GM12864 (cell line): ENCODE measurements around the gene ICAM2.

Source experiments
- DNase-seq: peaks from one replicate; pipeline ENCODE4 v3.0.0-alpha.2; 2011; ENCODE audit warnings: low read depth
- H3K4me3 ChIP-seq: 2 replicates; pipeline ENCODE4 v1.5.1; 2011; ENCODE audit warnings: mild to moderate bottlenecking, low read depth, low read length, control low read depth
- TF ChIP-seq, protein P1 (sequence below): IDR thresholded peaks from 2 replicates; pipeline ENCODE4 v1.5.1; 2011; ENCODE audit warnings: low read depth, mild to moderate bottlenecking, moderate library complexity, low read length, control low read depth, inconsistent platforms; ENCODE audit errors: missing control alignments

Gene ICAM2

DNA sequence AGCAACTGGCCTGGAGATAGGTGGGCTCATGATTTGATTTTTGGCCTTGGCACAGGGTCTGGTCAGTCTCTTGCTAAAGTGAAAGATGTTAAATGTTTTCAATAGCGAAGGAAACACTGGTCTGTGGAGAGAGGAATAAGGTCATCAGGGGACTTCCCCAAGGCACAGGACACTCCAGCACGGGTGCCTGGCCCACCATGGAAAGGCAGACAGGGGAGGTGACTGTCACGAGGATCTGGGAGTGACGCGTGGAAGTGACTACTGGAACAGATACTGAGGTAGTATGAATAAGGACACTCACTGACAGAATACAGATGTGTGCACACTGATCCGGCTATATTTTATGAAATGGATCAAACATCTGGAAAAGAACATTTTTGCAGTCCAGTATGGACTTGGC is 16.7 kb upstream of the ICAM2 start:
- TF ChIP-seq, protein P1, sequence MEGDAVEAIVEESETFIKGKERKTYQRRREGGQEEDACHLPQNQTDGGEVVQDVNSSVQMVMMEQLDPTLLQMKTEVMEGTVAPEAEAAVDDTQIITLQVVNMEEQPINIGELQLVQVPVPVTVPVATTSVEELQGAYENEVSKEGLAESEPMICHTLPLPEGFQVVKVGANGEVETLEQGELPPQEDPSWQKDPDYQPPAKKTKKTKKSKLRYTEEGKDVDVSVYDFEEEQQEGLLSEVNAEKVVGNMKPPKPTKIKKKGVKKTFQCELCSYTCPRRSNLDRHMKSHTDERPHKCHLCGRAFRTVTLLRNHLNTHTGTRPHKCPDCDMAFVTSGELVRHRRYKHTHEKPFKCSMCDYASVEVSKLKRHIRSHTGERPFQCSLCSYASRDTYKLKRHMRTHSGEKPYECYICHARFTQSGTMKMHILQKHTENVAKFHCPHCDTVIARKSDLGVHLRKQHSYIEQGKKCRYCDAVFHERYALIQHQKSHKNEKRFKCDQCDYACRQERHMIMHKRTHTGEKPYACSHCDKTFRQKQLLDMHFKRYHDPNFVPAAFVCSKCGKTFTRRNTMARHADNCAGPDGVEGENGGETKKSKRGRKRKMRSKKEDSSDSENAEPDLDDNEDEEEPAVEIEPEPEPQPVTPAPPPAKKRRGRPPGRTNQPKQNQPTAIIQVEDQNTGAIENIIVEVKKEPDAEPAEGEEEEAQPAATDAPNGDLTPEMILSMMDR: no peak
- H3K4me3 ChIP-seq: no peak overlapping the region
- no peak for DNase-seq

DNA sequence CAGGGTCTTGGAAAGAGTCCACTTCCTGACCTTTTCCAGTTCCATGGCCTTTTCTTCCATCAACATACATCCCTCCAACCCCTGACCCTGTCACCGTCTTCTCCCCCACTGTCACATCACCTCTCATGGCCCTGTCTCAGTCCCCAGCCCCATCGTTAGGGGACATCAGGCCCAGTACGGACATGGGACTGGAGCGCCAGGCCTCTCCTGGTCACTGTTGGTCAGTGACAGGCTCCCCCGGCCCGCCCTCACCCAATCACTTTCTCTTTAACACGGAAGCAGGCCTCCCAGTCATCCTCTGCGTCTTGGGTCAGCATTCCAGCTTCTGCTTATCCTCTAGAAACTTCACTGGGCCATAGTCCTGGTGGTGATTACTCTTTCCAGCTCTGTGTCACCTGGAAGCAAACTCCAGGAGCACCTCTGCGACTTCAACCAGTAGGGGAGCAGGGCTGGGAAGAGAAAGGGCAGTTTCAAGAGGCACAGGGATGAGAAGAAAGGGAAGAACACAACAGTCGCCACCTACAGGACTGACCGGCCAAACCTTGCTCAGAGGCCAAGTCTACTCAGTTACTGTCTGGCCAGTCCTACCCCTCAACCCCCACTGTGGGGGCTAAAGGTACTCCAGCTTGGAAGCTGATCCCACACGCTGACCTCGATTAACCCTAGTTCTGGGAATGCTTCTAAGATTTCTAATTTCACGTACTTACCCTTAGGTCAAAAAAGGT is 15.9 kb upstream of the ICAM2 start:
- TF ChIP-seq, protein P1: peak; percentile 13
- DNase-seq: no peak
- no peak overlapping the region for H3K4me3 ChIP-seq

DNA sequence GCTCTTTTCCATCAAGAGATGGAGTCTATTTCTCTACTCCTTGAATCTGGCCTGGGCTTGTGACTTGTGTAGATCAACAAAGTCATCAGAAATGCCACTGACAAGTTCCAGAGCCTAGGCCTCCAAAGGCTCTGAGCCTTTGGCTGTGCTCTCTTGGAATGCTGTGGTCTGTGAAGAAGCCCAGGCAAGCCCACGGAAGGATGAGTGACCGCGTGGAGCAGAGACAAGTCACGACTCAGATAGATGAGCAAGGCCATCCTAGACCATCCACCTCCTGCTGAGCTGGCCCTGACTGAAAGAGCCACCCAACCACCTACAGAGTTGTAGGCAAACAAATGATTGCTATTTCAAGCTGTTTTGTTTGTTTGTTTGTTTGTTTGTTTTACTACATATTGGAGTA is 11.6 kb upstream of the ICAM2 start:
- TF ChIP-seq, protein P1: no peak
- H3K4me3 ChIP-seq: no peak overlapping the region
- DNase-seq: no peak

DNA sequence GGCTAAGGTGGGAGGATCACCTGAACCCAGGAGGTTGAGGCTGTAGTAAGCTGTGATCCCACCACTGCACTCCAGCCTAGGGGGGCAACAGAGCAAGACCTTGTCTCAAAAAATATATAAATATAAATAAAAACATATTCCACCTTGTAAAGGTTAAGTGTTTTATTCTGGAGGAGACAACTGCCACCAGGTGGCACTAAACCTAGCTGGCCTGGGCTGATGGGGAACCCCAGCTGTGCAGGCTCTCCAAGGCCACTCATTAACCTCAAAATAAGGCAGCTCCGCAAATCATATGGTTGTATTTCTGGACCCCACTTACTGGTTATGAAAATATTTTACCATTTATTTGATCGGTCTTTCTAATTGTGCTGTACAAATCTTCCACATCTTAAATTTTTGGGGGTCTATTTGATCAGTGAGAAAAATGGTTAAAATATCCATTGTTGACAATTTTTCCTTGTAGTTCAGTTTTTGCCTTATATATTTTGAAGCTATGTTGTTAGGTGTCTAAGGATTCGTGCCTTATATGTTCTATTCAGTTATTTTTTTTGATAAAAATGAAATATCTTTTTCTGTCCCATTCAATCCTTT is 8.5 kb upstream of the ICAM2 start:
- TF ChIP-seq, protein P1: peak; percentile 70
- H3K4me3 ChIP-seq: no peak overlapping the region
- DNase-seq: peak; percentile 52

DNA sequence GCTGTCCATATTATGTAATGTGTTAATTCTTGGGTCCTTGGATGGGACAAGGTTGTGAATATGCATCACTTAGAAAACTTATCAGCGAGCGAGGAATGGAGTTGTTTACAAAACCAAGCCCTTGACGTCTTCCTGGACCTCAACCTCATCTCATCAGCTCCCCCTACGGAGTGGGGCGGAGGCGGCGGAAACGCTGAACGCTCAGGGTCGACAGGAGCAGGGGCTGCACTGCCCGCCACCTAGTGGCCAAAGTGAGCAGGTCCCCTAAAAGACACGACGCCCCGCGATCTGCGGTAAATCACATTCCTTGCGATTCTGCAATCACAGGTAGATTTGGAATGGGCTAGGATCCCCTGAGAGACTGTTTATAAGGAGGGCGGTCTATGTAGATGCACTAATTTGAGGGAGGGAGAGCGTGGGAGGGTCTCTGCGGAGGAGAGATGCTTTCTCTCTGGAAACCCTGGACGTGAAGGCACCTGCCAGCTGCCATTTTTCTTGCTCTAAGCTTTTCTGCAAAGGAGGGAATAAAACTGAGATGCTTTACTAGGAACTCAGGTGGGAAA is 5.4 kb upstream of the ICAM2 start:
- peak; percentile 70 for DNase-seq
- H3K4me3 ChIP-seq: peak overlapping the region; percentile 18; the same call in 1 of the 2 replicates
- TF ChIP-seq, protein P1: peak; percentile 97

DNA sequence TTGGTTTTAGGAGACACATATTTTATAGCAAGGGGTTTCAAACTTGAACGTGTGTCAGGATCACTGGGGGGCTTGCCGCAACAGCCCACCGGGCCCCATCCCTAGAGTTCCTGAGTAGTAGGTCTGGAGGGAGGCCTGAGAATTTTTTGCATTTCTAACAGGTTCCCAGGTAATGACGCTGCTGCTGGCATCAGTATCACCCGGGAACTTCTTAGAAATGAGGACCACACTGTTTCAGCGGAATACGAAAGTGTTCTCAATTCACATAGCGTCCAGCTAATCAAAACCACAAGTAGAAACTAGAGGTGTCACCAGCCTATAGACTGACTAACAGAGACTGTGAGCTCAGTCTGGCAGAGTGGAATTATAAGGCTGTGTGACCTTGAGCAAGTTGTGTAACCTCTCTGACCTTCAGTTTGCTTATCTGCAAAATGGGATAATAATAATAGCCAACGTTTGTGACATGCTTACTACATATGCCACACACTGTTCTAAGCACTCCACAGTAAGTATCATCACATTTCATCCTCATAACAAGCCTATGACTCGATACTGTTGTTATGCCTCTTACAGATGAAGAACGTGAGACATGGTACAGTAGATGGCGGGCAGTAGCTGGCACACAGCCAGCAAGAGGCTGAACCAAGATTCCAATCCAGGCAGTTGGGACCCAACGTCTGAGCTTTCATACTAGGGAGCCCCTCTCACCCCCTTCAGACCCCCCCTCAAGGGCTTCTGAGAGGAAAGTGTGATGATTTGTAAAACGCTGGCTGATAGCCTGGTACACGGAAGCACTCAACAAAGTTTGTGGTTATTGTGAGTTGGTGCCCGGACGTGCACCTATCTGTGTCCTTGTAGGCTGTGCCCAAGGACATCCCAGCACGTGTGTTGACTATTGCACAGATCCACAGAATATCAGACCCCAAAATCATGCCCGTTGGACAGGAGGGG is 4.6 kb upstream of the ICAM2 start:
- no peak for DNase-seq
- TF ChIP-seq, protein P1: no peak
- no peak overlapping the region; the same call in 1 of the 2 replicates for H3K4me3 ChIP-seq
